Measurements from ENCODE around the gene PIGT. TPM values are rescaled to one million over a fixed set of nuclear protein-coding genes. Genes with fewer than 3 reads are reported as not detected.

PIGT gene
- polyA plus RNA-seq, 1 donor = 70.1 TPM

DNA sequence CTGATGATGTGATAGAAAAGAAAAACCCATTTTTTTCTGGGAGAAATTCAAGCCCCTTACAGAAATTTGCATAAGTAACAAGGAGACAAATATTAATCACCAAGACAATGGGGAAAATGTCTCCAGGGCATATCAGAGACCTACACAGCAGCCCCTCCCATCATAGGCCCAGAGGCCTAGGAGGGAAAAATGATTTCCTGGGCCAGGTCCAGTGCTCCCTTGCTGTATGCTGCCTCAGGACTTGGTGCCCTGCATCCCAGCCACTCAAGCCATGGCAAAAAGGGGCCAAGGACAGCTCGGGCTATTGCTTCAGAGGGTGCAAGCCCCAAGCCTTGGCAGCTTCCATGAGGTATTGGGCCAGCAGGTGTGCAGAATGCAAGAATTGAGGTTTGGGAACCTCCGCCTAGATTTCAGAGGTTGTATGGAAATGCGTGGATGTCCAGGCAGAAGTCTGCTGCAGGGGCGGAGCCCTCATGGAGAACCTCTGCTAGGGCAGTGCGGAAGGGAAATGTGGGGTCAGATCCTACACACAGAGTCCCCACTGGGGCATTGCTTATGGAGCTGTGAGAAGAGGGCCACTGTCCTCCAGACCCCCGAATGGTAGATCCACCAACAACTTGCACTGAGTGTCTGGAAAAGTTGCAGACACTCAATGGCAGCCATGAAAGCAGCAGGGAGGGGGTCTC lies 15.5 kb upstream of the PIGT start:
- DNase-seq (ENCODE audit: low read depth) = no peak

DNA sequence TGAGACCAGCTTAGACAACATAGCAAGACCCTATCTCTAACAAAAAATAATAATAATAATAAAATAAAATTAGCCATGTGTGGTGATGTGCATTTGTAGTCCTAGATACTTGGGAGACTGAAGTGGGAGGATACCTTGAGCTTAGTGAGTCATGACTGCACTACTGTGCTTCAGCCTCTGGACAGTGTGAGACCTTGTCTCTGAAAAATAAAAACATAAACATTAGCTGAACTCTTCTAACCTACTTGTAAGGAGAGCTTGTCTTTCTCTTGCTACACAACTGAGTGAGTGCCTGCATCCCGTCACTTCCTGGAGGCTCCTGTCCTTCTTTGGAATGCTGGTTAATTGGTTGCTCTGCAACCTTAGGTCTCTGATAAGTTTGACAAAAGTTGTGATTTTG lies 13.0 kb upstream of the PIGT start:
- no peak for DNase-seq (ENCODE audit: low read depth)

DNA sequence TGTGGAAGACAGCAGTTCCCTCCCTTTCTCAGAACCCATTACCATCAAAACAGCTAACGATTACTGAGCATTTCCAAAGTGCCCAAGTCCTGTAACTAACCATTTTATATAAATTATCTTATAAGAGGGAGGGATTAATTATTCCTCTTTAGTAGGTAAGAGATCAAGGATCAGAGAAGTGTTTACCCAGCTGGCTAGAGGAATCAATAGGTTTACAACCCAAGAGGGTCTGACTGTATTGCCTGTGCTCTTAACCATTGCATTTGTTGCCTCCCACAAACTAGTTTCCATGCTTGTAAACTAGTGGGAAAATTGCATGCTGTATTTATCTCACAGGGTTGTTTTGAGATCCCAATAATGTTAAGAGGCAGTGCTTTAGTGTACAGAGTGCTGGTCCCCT lies 11.5 kb upstream of the PIGT start:
- no peak for DNase-seq (ENCODE audit: low read depth)

DNA sequence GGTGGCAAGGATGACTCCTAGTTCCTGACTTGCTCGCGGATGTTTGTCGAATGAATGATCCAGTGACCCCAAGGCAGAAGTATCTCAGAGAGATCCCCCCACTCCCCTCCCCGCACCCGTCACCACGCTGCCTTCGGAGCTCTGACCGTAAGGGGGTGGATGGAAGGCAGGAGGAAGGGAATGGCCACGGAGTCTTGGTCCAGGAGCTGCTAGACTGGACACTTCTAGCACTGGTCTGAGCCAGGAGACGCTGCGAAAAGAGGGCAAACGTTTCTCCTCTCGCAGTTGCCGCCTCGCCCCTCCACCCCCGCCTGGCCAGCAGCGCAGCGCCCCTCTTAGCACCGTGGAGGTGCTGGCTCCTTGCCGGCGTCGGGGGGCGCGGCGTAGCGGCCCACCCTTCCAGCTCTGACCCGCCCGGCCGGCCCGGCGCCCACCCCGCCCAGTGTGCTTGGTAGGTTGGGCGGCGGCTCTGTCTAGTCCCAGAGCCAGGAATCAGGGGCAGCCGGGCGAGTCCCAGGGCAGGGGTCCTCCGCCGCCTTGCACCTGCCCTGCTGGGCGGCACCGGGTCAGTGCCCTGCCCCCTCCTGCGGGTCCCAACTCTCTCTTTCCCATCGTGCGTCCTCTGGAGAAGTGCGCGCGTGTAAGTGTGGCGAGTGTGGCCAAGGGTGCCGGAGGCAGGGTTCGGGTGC lies 10.2 kb upstream of the PIGT start:
- no peak for DNase-seq (ENCODE audit: low read depth)

- DNase-seq (ENCODE audit: low read depth) = no peak
Measured at GRCh38 chr20:45406260-45407066, 9.5 kb upstream of the PIGT start.

- DNase-seq (ENCODE audit: low read depth) = no peak
Measured at GRCh38 chr20:45407067-45407745, 8.7 kb upstream of the PIGT start.

DNA sequence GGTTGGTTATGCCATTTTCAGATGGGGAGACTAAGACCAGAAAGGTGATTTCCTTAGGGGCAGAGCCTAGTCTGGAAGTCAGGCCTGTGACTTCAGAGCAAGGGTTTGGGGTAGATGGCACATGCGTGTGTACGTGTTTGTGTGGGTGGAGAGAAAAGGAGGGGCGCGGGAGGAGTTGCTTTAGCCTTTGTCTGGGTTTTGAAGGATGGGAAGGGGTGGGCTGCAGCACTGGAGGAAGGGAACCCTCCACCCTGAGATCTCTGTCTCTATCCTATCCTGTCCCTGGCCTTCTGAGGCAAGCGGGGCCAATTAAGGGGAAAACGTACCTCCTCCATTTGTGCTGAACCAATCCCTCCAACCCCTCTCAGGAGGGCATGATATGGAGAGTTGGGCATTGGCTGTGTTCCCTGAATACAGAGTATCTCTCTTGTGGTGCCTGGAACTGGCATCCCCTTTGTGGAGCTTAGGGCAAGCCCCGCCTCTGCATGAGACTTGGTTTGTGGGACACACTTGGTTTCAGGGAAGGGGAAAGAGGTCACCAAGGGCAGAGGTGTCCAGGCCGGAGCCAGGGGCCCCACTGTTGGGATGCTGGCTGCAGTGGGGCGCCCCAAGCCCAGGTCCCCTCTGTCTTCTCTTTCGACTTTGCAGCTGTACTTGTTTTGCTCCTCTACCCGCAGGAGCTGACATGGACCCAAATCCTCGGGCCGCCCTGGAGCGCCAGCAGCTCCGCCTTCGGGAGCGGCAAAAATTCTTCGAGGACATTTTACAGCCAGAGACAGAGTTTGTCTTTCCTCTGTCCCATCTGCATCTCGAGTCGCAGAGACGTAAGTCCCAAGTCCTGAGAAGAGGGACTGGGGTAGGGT lies 7.9 kb upstream of the PIGT start, which contains the start of gene DBNDD2:
Gene DBNDD2, plus strand, starts transcription at position 507 of the 863 bp plus-strand sequence. Its CDS starts 179 bp downstream, at position 686.
- no peak for DNase-seq (ENCODE audit: low read depth)

- no peak for DNase-seq (ENCODE audit: low read depth)
Measured at GRCh38 chr20:45408646-45409213, 7.2 kb upstream of the PIGT start.

- no peak for DNase-seq (ENCODE audit: low read depth)
Measured at GRCh38 chr20:45409521-45410272, 6.2 kb upstream of the PIGT start.

DNA sequence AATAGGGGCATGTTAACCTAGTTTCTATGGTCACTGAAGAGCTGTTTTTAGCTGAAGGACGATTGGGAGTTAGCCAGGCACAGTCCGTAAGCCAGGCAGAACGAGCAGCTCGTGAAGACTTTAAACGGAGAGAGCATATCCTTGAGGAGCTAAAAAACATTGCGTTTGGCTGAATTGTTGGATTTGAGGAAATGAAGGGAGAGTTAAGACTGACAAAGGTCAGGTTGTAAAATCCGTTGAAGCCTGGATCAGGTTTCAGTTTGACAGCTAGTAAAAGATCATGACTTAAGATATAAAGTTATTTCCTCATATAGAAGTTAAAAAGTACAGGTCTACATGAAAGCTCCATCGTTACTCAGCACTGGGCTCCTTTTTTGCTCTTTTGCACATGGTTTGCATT lies 5.1 kb upstream of the PIGT start:
- no peak for DNase-seq (ENCODE audit: low read depth)

- no peak for DNase-seq (ENCODE audit: low read depth)
Measured at GRCh38 chr20:45412653-45413052, 3.3 kb upstream of the PIGT start.

DNA sequence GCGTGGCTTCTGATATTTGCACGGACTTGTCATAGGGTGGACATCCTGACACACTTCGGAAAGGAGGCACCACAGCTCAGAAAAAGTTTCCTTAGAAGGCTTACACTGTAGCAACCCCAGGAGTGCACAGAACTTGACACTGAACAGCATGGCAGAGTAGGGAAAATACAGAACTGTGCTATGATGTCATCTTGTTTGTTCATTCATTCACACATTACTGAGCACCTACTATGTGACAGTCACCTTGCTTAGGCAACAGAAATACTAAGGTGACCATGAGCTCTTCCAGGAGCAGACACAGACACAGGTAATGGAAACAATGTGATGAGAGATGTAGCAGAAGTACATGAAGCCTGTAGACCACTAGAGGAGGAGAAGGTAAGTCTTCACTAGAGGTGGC lies 2.5 kb upstream of the PIGT start:
- no peak for DNase-seq (ENCODE audit: low read depth)

DNA sequence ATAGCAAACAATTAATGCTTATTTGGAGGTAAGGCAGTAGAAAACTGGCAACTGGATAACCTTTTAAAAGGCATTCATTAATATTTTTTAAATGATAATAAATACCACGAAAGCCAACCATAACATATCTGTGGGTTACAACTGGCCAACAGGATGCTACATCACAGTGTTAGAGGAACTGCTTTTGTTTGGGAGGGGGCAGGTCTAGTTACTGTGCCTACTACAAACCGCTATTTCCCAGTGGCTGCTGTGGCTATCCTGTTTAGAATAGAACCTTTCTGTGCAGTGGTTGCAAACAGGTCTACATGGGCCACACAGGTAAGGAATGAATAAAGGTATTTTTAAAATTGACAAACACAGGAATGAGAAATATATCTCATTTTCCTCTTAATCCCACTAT lies 976 bp downstream of the PIGT start:
- no peak for DNase-seq (ENCODE audit: low read depth)

- no peak for DNase-seq (ENCODE audit: low read depth)
Measured at GRCh38 chr20:45419188-45420091, 3.5 kb downstream of the PIGT start.

DNA sequence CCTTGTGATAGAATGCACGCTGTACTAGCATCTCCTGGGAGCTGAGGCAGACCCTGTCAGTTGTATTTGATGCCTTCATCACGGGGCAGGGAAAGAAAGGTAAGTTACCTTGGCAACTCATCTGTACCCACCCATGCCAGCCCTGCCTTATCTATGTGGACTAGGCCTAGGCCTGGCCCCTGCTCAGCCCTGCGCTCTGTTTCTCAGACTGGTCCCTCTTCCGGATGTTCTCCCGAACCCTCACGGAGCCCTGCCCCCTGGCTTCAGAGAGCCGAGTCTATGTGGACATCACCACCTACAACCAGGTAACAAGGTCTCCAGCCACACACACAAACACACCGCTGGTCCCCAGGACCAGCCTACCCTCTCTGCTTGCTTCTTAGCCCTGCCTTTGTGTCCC lies 4.2 kb downstream of the PIGT start:
- DNase-seq (ENCODE audit: low read depth) = no peak

- no peak for DNase-seq (ENCODE audit: low read depth)
Measured at GRCh38 chr20:45423700-45424099, 7.8 kb downstream of the PIGT start.

DNA sequence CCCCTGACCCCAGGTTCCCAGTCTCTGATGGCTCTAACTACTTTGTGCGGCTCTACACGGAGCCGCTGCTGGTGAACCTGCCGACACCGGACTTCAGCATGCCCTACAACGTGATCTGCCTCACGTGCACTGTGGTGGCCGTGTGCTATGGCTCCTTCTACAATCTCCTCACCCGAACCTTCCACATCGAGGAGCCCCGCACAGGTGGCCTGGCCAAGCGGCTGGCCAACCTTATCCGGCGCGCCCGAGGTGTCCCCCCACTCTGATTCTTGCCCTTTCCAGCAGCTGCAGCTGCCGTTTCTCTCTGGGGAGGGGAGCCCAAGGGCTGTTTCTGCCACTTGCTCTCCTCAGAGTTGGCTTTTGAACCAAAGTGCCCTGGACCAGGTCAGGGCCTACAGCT lies 9.6 kb downstream of the PIGT start:
- DNase-seq (ENCODE audit: low read depth) = no peak

- DNase-seq (ENCODE audit: low read depth) = no peak
Measured at GRCh38 chr20:45426320-45427016, 10.5 kb downstream of the PIGT start.

Measured in forelimb muscle (tissue), 1 donor.